Muscle layer of colon (tissue), 2 donors: ENCODE measurements around the gene ATG4B.

ENCODE experiments used
- H3K27ac ChIP-seq: one replicate; pipeline ENCODE4 v1.7.0; 2013; ENCODE audit warnings: low read depth, mild to moderate bottlenecking, low read length, moderate library complexity
- H3K27me3 ChIP-seq, 2 donors: one replicate each; pipeline ENCODE4 v1.7.0; 2013; ENCODE audit warnings: low read length in 2 of 2, mild to moderate bottlenecking in 2 of 2; ENCODE audit not compliant: insufficient read depth in 2 of 2, control insufficient read depth in 1 of 2
- H3K36me3 ChIP-seq: one replicate; pipeline ENCODE4 v1.7.0; 2013; ENCODE audit warnings: mild to moderate bottlenecking, low read length; ENCODE audit not compliant: insufficient read depth
- H3K4me1 ChIP-seq: one replicate; pipeline ENCODE4 v1.7.0; 2013; ENCODE audit warnings: mild to moderate bottlenecking, low read length; ENCODE audit not compliant: insufficient read depth
- H3K4me3 ChIP-seq, 2 donors: one replicate each; pipeline ENCODE4 v1.7.0; 2013; ENCODE audit warnings: low read length in 2 of 2, low read depth in 1 of 2, mild to moderate bottlenecking in 1 of 2, moderate library complexity in 1 of 2
- H3K9ac ChIP-seq: one replicate; pipeline ENCODE4 v1.7.0; 2013; ENCODE audit warnings: low read length
- H3K9me3 ChIP-seq: one replicate; pipeline ENCODE4 v1.7.0; 2013; ENCODE audit warnings: mild to moderate bottlenecking, low read length
- donor health status: abdominal sarcoma.
- donor health status: Adenocarcinoma of cecum.

The ATG4B gene

DNA sequence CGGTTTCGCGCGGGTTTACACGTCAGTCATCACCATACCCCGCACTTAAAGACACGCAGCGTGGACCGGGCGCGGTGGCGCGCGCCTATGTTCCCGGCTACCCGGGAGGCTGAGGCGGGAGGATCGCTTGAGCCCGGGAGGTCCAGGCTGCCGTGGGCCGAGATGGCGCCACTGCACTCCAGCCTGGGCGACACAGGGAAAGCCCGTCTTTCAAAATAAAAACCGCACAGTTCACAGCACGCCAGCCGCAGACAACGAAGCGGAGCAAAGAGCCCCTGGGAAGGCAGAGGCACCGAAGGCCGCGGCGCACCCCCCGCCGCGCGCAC, 48.8 kb downstream of the ATG4B start:
- H3K27me3 ChIP-seq: no peaks in the 10 kb centered on the region
- peak overlapping the region; percentile 86 to 93 for H3K4me3 ChIP-seq
- peaks cover 7% of the 10 kb centered on the region for H3K36me3 ChIP-seq
- peak overlapping the region; percentile 61 for H3K9ac ChIP-seq
- H3K9me3 ChIP-seq: no peaks in the 10 kb centered on the region
- no peak overlapping the region for H3K27ac ChIP-seq
- peaks cover 18% of the 10 kb centered on the region for H3K4me1 ChIP-seq

- Histone ChIP-seq H3K27me3 (no peaks in the 10 kb centered on the region), H3K4me1 (peaks cover 18% of the 10 kb centered on the region), H3K9me3 (no peaks in the 10 kb centered on the region), H3K9ac (peak within 1 kb of the TSS; percentile 61), H3K27ac (peak within 1 kb of the TSS; percentile 93), H3K4me3 (peak within 1 kb of the TSS; percentile 86 to 93), H3K36me3 (peaks cover 7% of the 10 kb centered on the region)
Measured at GRCh38 chr2:241686650-241687425, 49.3 kb downstream of the ATG4B start, which contains the start of gene DTYMK. DTYMK (minus strand) TSS chr2:241686815; CDS start chr2:241686783, 32 bp downstream.

- no peaks in the 10 kb centered on the region for H3K9me3 ChIP-seq
- no peaks in the 10 kb centered on the region for H3K27me3 ChIP-seq
- H3K4me3 ChIP-seq: no peak overlapping the region
- H3K9ac ChIP-seq: no peak overlapping the region
- H3K36me3 ChIP-seq: peaks cover 7% of the 10 kb centered on the region
- peaks cover 18% of the 10 kb centered on the region for H3K4me1 ChIP-seq
- H3K27ac ChIP-seq: no peak overlapping the region
Measured at GRCh38 chr2:241689306-241689705, 51.8 kb downstream of the ATG4B start.

DNA sequence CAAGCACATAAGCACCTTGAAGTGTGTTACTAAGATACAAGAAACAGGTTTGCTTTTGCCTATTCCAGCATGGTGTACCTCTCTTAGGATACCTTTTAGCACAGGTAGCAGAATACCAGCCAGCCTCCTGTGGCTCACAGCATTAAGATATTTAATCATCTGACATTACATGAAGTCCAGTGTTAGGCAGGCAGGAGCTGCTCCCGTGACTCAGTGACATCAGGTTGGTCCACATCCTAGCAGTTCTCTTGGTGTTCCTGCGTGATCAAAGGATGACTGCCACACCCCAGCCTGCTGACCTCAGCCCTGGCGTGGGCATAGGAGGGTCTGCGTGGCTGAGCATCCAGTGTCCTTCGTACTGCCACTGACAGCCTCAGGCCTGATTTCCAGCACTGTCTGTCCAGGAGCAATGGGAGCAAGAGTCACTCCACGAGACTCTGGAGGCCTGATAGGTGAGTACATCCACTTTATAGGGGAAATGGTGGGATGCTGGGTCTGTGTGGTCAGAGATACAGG, 52.8 kb downstream of the ATG4B start:
- Histone ChIP-seq H3K9ac (no peak overlapping the region), H3K36me3 (peaks cover 7% of the 10 kb centered on the region), H3K27ac (no peak overlapping the region), H3K9me3 (no peaks in the 10 kb centered on the region), H3K27me3 (no peaks in the 10 kb centered on the region), H3K4me1 (peaks cover 18% of the 10 kb centered on the region), H3K4me3 (no peak overlapping the region)

GRCh38 chr2:241692448-241692847, 55.0 kb downstream of the ATG4B start:
- Histone ChIP-seq H3K27me3 (no peaks in the 10 kb centered on the region), H3K4me1 (peaks cover 10% of the 10 kb centered on the region), H3K9ac (no peak overlapping the region), H3K9me3 (no peaks in the 10 kb centered on the region), H3K36me3 (peaks cover 7% of the 10 kb centered on the region), H3K27ac (no peak overlapping the region), H3K4me3 (no peak overlapping the region)

DNA sequence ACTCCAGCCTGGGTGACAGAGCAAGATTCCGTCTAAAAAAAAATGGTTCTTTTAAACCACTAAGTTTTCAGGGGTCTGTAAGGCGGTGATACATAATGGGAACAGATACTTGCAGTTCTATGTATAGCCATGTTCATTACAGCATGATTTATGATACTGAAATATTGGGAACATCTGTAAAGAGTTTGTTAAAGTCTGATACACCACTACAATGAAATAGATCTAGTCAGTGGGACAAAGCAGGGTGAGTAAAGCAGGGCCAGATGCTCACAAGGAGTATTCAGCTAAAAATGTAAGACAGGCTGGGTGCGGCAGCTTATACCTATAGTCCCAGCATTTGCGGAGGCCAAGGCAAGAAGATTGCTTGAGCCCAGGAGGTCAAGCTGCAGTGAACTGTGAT, 58.2 kb downstream of the ATG4B start:
- no peak overlapping the region for H3K27ac ChIP-seq
- H3K36me3 ChIP-seq: no peaks in the 10 kb centered on the region
- no peak overlapping the region for H3K9ac ChIP-seq
- no peaks in the 10 kb centered on the region for H3K27me3 ChIP-seq
- H3K4me3 ChIP-seq: no peak overlapping the region
- H3K9me3 ChIP-seq: no peaks in the 10 kb centered on the region
- H3K4me1 ChIP-seq: no peaks in the 10 kb centered on the region

DNA sequence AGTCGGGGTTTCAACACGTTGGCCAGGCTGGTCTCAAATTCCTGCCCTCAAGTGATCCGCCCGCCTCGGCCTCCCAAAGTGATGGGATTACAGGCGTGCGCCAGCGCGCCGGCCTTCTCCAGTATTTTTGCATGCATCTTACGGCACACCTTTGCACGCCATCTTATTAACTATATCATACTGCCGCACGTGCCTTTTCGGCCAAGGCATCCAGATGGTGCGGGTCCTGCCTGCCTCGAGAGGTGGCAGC, 63.6 kb downstream of the ATG4B start:
- H3K36me3 ChIP-seq: peaks cover 6% of the 10 kb centered on the region
- peak overlapping the region; percentile 68 for H3K27ac ChIP-seq
- H3K9ac ChIP-seq: no peak overlapping the region
- H3K4me3 ChIP-seq: peak overlapping the region; percentile 60 to 89
- peaks cover 8% of the 10 kb centered on the region for H3K4me1 ChIP-seq
- no peaks in the 10 kb centered on the region for H3K9me3 ChIP-seq
- no peaks in the 10 kb centered on the region for H3K27me3 ChIP-seq

- Histone ChIP-seq H3K4me1 (peaks cover 8% of the 10 kb centered on the region), H3K4me3 (peak within 1 kb of the TSS; percentile 64 to 89), H3K9ac (peak within 1 kb of the TSS; percentile 29), H3K27ac (peak within 1 kb of the TSS; percentile 68), H3K36me3 (peaks cover 7% of the 10 kb centered on the region), H3K9me3 (no peaks in the 10 kb centered on the region), H3K27me3 (no peaks in the 10 kb centered on the region)
Measured at GRCh38 chr2:241701399-241702154, 64.1 kb downstream of the ATG4B start, which contains the start of gene ING5. ING5 (plus strand) TSS chr2:241702039; CDS start chr2:241702066, 27 bp downstream.

DNA sequence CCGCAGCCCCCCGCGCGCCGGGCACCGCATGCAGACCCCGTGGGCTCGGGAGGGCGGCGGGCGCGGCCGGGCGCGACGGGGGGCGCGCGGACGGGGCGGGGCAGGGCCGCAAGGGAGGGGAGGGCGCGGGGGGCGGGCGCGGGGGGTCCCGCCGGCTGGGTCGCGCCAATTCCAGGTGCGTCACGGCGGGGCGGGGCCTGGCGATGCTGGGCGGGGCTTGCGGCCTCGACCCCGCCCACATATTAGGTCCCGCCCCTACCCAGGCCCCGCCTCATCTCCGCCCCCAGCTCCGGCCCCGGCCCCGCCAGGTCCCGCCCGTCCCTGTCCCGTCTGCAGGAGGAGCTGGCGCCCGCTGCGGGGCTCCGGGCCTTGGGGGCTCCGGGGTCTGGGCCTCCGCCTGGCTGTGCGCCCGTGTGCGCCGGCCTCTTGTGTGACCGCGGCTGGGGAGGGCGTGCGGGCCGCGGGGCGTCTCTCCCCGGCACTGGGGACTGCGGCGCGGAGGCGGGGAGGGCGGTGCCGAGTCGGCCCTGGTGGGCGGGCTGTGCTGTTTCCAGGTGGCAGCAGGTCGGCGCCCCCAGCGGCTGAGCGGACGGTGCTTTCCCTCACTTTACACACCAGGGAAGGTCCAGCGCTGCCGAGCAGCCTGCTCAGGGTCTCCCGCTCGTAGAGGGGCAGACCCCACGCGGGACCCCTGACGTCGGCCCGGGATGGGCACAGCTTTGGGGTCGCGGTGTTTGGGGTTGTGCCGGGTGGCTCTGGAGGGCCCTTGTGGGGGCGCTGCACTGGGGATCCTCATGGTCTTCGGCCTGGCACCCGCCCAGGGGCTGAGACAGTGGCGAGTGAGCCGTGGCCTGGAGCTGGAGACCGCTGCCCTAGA, 64.9 kb downstream of the ATG4B start:
- Histone ChIP-seq H3K4me1 (peaks cover 8% of the 10 kb centered on the region), H3K27me3 (no peaks in the 10 kb centered on the region), H3K9ac (peak overlapping the region; percentile 29), H3K27ac (peak overlapping the region; percentile 56), H3K4me3 (peak overlapping the region; percentile 64 to 89), H3K9me3 (no peaks in the 10 kb centered on the region), H3K36me3 (peaks cover 9% of the 10 kb centered on the region)

- peak overlapping the region; percentile 29 for H3K9ac ChIP-seq
- no peaks in the 10 kb centered on the region for H3K9me3 ChIP-seq
- H3K27ac ChIP-seq: peak overlapping the region; percentile 56
- H3K4me1 ChIP-seq: peaks cover 8% of the 10 kb centered on the region
- H3K27me3 ChIP-seq: no peaks in the 10 kb centered on the region
- H3K36me3 ChIP-seq: peaks cover 14% of the 10 kb centered on the region
- peak overlapping the region; percentile 64 to 83 for H3K4me3 ChIP-seq
Measured at GRCh38 chr2:241703032-241703604, 65.6 kb downstream of the ATG4B start.

DNA sequence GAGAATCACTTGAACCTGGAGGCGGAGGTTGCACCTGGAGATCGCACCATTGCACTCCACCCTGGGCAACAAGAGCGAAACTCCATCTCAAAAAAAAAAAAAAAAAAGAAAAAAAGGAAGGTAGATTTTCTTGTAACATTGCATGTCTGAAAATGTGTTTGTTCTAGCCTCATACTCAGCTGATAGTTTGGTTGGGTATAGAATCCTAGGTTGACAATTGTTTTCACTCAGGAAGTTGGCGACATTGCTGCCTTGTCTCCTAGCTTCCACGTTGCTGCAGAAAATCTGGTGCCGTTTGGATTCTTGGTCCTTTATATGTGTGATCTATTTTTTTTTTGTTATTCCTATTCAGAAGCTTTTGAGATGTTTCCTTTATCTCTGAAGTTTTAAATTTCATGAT, 69.0 kb downstream of the ATG4B start:
- peaks cover 8% of the 10 kb centered on the region for H3K4me1 ChIP-seq
- no peaks in the 10 kb centered on the region for H3K27me3 ChIP-seq
- H3K4me3 ChIP-seq: no peak overlapping the region
- H3K9me3 ChIP-seq: no peaks in the 10 kb centered on the region
- H3K9ac ChIP-seq: no peak overlapping the region
- peaks cover 34% of the 10 kb centered on the region for H3K36me3 ChIP-seq
- no peak overlapping the region for H3K27ac ChIP-seq
